Measurements from ENCODE around the gene ZBTB26.
"Not testable (repeated sequence)": the region's sequence is repeated elsewhere in the genome, so short reads cannot be mapped to it uniquely, and the experiment has no call there.

ZBTB26 gene

DNA sequence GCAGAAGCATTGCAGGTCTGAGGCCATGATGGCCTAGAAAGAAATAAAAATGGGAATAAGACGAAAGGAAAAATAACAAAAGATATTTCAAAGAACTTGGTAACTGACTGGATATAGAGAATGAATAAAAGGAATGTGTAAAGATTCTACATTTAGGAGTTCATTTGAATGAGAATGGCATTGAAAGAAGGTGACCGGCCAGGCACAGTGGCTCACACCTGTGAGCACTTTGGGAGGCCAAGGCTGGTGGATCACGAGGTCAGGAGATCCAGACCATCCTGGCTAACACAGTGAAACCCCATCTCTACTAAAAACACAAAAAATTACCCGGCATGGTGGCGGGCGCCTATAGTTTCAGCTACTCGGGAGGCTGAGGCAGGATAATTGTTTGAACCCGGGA, 8.6 kb downstream of the ZBTB26 start:
- DNase-seq, result no peak

DNA sequence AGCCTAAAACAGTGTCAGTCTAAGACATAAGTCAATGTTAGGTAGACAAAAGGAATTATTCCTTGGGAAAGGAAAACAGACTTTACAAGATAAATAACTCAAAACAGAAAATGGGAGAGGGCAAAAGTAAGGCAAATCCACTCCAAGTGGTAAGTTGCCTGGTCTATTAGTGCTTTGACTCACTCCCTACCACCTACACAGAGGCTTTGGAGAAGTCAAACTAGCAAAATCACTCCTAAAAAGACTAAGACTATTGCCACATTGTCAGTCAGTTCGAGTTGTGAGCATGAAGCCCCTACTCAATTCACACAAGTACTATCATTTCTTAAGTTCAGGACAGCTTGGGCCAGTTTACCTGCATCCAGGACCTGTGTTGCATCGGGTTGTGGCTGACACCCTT, 13.0 kb downstream of the ZBTB26 start:
- no peak for DNase-seq

- DNase-seq, result peak; percentile 60
Observed at GRCh38 chr9:122912964-122913673, 18.2 kb downstream of the ZBTB26 start, which contains the start of gene ZBTB6. Gene ZBTB6 (minus strand): TSS chr9:122913323. CDS start chr9:122912072, 1,251 bp downstream.

- no peak for DNase-seq
Observed at GRCh38 chr9:122912671-122912963, 18.7 kb downstream of the ZBTB26 start.

GRCh38 chr9:122906122-122906521, 25.2 kb downstream of the ZBTB26 start:
- DNase-seq, result not testable (repeated sequence)

GRCh38 chr9:122904823-122905710, 26.2 kb downstream of the ZBTB26 start, which contains the start of gene RC3H2:
Gene RC3H2 (minus strand): TSS chr9:122905359. CDS start chr9:122897509, 7,850 bp downstream.
- peak; percentile 99 for DNase-seq

GRCh38 chr9:122904466-122904822, 26.9 kb downstream of the ZBTB26 start:
- DNase-seq, result no peak

- no peak for DNase-seq
Observed at GRCh38 chr9:122900791-122901190, 30.5 kb downstream of the ZBTB26 start.

GRCh38 chr9:122897969-122898368, 33.3 kb downstream of the ZBTB26 start:
- DNase-seq, result no peak

- no peak for DNase-seq
Observed at GRCh38 chr9:122888480-122888879, 42.8 kb downstream of the ZBTB26 start.

- no peak for DNase-seq
Observed at GRCh38 chr9:122883125-122883524, 48.2 kb downstream of the ZBTB26 start.

- no peak for DNase-seq
Observed at GRCh38 chr9:122879443-122879842, 51.9 kb downstream of the ZBTB26 start.

GRCh38 chr9:122875523-122875922, 55.8 kb downstream of the ZBTB26 start:
- no peak for DNase-seq

DNA sequence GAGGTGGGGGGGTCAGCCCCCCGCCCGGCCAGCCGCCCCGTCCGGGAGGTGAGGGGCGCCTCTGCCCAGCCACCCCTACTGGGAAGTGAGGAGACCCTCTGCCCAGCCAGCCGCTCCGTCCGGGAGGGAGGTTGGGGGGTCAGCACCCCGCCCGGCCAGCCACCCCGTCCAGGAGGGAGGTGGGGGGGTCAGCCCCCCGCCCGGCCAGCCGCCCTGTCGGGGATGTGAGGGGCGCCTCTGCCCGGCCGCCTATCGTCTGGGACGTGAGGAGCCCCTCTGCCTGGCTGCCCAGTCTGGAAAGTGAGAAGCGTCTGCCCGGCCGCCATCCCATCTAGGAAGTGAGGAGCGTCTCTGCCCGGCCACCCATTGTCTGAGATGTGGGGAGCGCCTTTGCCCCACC, 64.0 kb downstream of the ZBTB26 start:
- not testable (repeated sequence) for DNase-seq

DNA sequence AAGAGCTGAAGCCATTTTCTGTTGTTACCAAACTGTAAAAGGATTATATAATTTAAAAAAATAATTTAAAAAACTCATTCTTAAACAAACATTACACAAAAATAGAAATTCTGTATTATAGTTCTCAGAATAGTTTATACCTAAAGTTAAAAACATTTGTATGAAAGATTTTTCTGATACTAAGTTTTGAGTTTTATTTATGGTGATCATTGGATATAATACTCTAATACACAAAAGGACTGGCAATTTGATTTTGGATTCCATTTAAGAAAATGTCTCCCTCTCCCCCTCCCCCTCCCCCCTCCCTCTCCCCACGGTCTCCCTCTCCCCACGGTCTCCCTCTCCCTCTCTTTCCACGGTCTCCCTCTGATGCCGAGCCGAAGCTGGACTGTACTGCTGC, 65.2 kb downstream of the ZBTB26 start:
- DNase-seq, result no peak
